ENCODE measurements around the gene TAF1B. TPM values are rescaled to one million over a fixed set of nuclear protein-coding genes. Genes with fewer than 3 reads are reported as not detected.
A peak's percentile ranks its signal among the peaks of the same experiment; 100 is the strongest.

The TAF1B gene
- total and polyA plus RNA-seq, 2 donors (not counting 3 experiments of a cell fraction or from before 2014, with no cell fraction given), result 6.3 to 29.4 TPM

- no peak for DNase-seq (ENCODE audit: low read depth, low spot score)
- no TSS peak for BruUV-seq (replicated peaks)
- H3K4me1 ChIP-seq (ENCODE audit: control insufficient read depth, extremely low read depth, insufficient read depth, low read length), result peaks cover 7% of the 10 kb centered on the region
- H3K9me1 ChIP-seq (replicated peaks; ENCODE audit: control insufficient read depth, extremely low read depth, insufficient read depth, low read length), result no peaks in the 10 kb centered on the region
- no peaks in the 10 kb centered on the region for H3K36me3 ChIP-seq (ENCODE audit: control insufficient read depth in 2 of 2, extremely low read depth in 1 of 2, insufficient read depth in 2 of 2, low read length in 2 of 2)
- dilution Hi-C loops (cut with MboI; ENCODE audit: extremely low pct_ligation_motif_present, low sequenced_read_pairs), result no loop called here
- H3K79me2 ChIP-seq (ENCODE audit: control insufficient read depth, insufficient read depth, low read length), result peaks cover 4% of the 10 kb centered on the region
- FAIRE-seq, result no peak
- H3K4me3 ChIP-seq (replicated peaks in 1 of 3; ENCODE audit: insufficient read depth in 1 of 3, low read depth in 1 of 3, low read length in 3 of 3), result no peak overlapping the region
- ChIA-PET CTCF (interaction anchor here (1.4 to 3.5 kb wide), 2 partner anchors 12 to 13 kb away, joined by 4 to 11 read pairs; no protein-coding TSS in a partner anchor), POLR2A (no interaction called here)
- peak overlapping the region; percentile 24 for H3K4me2 ChIP-seq (ENCODE audit: insufficient read depth, low read length)
- H4K20me1 ChIP-seq (replicated peaks; ENCODE audit: control insufficient read depth, extremely low read depth, insufficient read depth, low read length), result no peaks in the 10 kb centered on the region
- TF ChIP-seq MAX (IDR thresholded peaks at IDR 0.05; ENCODE audit: insufficient read depth, insufficient read length), result no peak
- TF ChIP-seq CTCF (IDR thresholded peaks at IDR 0.05; ENCODE audit: extremely low read depth in 1 of 2, insufficient read depth in 1 of 2, low read depth in 1 of 2, low read length in 2 of 2), result no peak
- no peak for TF ChIP-seq FOS (IDR thresholded peaks at IDR 0.05; ENCODE audit: borderline replicate concordance, insufficient read depth, low read length)
- TF ChIP-seq MYC (IDR thresholded peaks at IDR 0.05; ENCODE audit: low read depth, low read length), result no peak
- TF ChIP-seq JUN (IDR thresholded peaks at IDR 0.05; ENCODE audit: borderline replicate concordance, insufficient read depth, insufficient read length, low read depth), result no peak
- TF ChIP-seq EZH2 (IDR thresholded peaks at IDR 0.05; ENCODE audit: borderline replicate concordance, low read depth, low read length, severe bottlenecking), result no peak
- no peaks in the 10 kb centered on the region for H3K9me3 ChIP-seq (replicated peaks; ENCODE audit: control insufficient read depth, insufficient read depth, low read length)
- no peak overlapping the region for H2AFZ ChIP-seq (ENCODE audit: low read depth, low read length)
- H3K27ac ChIP-seq (ENCODE audit: insufficient read depth, low read depth, low read length), result no peak overlapping the region
- H3K9ac ChIP-seq (replicated peaks; ENCODE audit: extremely low read depth, insufficient read depth, low read length), result peak overlapping the region; percentile 9
- intact Hi-C loops (cut with micrococcal nuclease), result loop anchor here (2.0 kb wide), 1 partner anchor 17 kb away; no protein-coding TSS in a partner anchor
- H3K27me3 ChIP-seq (ENCODE audit: control insufficient read depth in 2 of 2, insufficient read depth in 2 of 2, low read length in 2 of 2), result no peaks in the 10 kb centered on the region
Measured at GRCh38 chr2:9897846-9898245, 54.6 kb downstream of the TAF1B start.

All from endothelial cell of umbilical vein (primary cell).